Mammary epithelial cell (primary cell): Measurements from ENCODE around the gene OTOP2.

Source experiments
- CTCF ChIP-seq, 2 donors: IDR thresholded peaks in 1 of 2; conservative IDR thresholded peaks in 1 of 2; 2 replicates each; pipeline ENCODE4 v1.5.1; 2011 to 2012; ENCODE audit warnings: inconsistent platforms in 2 of 2, low read length in 2 of 2, mild to moderate bottlenecking in 2 of 2, control low read depth in 1 of 2, low read depth in 1 of 2; ENCODE audit not compliant: insufficient read depth in 1 of 2; ENCODE audit errors: extremely low read depth in 1 of 2
- EZH2 ChIP-seq: IDR thresholded peaks from 2 replicates; pipeline ENCODE4 v1.6.1; 2012; ENCODE audit warnings: low read length, inconsistent platforms, borderline replicate concordance

- TF ChIP-seq CTCF (conservative IDR thresholded peaks at IDR 0.05 in 1 of 2, IDR thresholded peaks at IDR 0.05 in 1 of 2; ENCODE audit: extremely low read depth in 1 of 2, insufficient read depth in 1 of 2, low read depth in 1 of 2, low read length in 2 of 2), result no peak
- no peak for TF ChIP-seq EZH2
Measured at GRCh38 chr17:74925242-74925641, 1.2 kb downstream of the OTOP2 start.
